GM19099 (cell line): Measurements from ENCODE around the gene MGAT4B.

Experiments
- POLR2A ChIP-seq: IDR thresholded peaks from 3 replicates; pipeline ENCODE4 v1.6.1; 2011; ENCODE audit warnings: low read depth; ENCODE audit not compliant: insufficient read length; ENCODE audit errors: extremely low read depth

MGAT4B gene

DNA sequence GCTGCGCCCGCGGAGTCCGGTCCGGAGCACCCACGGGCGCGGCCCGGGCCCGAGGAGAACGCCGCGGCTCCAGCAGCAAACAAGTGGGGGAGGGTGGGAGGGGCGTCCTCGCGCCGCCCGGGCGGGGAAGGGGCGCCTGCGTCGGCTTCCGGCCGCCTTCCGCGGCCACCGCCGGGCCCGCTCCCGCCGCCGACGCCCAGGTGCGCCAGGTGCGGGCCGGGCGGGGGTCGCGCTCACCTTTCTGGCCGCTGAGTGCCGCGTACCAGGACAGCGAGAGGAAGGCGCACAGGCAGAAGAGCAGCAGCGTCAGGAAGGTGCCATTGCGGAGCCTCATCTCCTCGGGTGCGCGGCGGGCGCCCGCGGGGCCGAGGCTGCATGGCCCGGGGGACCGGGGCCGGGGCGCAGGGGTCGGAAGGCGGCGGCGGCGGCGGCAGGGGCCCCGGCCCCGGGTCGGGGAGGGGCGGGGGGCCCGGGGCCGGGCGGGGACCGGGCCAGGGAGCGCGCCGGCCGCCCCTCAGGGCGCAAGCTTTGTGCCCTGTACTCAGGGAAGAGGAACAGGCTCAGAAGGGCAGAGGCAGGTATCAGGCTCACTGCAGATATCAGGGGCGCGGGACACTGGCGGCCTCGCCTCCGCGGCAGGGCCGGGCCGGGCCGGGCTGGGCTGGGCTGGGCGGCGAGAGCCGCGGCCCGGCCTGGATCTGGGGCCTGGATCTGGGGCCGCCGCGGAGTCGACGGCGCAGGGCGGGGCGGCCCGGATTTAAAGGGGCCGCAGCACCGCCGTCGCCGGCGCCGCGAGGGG is at the start of gene MGAT4B:
TSS of gene MGAT4B (minus strand) at position 617 of the 799 bp plus-strand sequence. CDS start at position 334, 283 bp downstream.
- peak; percentile 79 for TF ChIP-seq POLR2A

DNA sequence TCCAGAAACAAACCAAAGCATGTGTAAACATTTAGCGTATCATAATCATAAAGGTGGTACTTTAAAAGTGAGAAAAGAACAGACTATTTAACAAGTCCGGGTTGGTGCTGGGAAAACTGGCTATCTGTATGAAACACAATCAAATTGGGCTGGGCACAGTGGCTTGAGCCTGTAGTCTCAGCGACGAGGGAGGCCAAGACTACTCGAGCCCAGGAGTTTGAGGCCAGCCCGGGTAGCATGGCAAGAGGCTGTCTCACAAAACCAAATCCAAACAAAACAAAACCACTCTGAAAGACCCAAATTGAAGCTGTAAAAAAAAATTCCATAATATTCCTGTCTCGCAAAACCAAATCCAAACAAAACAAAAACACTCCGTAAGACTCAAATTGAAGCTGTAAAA is 47.7 kb upstream of the MGAT4B start:
- TF ChIP-seq POLR2A = no peak

DNA sequence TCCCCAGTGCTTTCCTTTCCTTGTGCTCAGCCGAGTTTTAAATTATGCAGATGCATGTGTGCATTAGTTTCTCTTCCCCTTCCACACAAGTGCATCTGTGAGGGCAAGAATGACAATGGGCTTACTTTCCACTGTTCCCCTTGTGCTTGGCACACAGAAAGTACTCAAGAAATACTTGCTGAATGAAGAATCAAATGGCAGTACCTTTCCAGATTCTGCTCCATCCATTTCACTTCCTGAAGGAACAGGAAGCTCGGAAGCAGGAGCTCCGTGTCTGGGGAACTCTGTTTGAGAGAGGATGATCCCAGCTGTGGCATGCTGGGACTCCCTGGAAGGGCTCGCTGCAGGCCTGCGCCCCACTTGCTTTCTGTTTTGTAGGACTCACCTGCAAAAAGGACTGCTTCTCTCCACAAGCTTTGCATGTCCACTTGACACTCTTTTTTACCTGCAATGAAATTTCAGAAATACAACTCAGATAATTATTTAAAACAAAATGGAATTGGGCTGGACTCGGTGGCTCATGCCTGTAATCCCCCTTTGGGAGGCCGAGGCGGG is 46.4 kb upstream of the MGAT4B start:
- TF ChIP-seq POLR2A = peak; percentile 26

DNA sequence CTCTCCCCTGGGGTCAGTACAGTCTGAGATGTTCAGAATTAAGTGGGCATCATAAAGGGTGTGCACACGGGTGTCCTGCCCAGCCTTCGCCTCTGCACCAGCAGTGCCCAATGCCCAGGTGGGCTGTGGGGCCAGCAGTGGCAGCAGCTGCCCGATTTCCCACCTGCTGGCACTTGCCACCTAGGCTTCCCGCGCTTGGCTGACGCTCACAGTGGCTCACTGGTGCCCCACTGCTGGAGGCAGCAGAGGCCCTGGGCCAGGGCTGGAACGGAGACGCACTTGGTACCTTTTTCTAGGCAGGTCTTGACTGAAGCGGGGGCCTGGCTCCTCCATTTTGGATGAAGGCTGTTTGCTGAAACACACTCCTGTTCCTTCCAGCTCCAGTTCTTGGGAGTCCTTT is 35.0 kb upstream of the MGAT4B start:
- TF ChIP-seq POLR2A = no peak

DNA sequence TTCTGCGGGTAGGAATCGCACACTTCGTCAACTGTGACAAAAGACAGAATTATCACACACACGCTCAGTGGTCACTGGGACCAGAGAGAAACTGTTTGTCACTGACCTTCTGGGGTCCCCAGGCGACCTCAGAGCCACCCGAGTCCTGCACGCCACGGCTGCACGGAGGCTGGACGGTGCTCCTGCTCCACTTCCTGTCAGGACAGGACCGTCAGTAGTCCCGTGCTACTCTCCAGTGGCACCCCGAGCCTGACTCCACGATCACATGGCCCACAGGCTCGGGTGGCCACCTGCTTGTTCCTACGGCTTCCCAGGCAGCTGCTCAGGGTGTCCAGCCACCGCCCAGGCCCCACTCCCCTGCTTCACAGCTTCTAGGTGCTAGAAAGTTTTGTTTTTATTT is 34.1 kb upstream of the MGAT4B start:
- no peak for TF ChIP-seq POLR2A

DNA sequence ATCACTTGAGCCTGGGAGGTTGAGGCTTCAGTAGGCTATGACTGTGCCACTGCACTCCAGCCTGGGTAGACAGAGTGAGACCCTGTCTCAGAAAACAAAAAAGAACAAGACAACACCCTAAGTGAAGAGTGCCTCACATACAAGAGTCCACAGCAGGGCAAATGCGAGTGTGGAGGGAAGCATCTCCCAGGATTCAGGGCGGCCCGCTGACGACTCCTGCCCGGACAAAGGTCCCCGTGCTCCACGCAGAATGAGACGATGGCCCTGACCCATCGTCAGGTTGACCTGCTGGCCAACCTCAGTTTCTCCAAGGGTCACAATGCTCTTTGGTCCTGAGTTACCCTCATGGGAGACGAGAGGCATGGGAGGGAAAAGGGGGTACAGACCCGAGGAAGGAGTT is 33.7 kb upstream of the MGAT4B start:
- no peak for TF ChIP-seq POLR2A

DNA sequence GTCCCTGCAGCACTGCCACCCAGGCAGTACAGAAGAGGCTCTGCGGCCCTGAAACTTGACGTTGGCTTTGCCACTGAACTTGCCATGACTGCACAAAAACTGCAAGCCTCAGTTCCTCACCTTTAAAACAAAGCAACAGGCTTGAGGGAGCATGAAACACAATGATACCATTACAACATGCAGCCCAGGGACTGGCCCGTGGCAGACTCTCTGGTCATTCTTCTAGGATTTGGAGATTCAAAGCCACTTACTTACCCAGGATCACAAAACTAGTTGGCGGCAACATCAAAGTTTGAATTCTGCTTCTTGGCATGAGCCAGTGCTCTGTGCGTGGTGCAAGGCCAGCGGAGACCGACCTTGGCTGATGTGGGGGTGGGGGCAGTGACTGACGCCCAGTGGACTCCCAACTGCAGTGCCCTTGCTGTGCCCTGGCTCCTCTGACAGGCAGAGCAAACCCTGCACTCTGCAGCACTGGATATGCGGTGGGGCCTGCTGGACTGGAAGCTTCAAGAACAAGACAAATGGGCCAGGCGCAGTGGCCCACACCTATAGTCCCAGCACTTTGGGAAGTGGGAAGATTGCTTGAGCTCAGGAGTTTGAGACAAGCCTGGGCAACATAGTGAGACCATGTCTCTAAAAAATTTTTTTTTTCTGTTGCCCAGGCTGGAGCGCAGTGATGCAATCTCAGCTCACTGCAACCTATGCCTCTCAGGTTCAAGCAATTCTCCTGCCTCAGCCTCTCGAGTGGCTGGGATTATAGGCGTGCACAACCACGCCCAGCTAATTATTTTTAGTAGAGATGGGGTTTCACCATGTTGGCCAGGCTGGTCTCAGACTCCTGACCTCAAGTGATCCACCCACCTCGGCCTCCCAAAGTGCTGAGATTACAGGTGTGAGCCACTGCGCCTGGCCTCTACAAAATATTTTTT is 32.9 kb upstream of the MGAT4B start:
- no peak for TF ChIP-seq POLR2A

DNA sequence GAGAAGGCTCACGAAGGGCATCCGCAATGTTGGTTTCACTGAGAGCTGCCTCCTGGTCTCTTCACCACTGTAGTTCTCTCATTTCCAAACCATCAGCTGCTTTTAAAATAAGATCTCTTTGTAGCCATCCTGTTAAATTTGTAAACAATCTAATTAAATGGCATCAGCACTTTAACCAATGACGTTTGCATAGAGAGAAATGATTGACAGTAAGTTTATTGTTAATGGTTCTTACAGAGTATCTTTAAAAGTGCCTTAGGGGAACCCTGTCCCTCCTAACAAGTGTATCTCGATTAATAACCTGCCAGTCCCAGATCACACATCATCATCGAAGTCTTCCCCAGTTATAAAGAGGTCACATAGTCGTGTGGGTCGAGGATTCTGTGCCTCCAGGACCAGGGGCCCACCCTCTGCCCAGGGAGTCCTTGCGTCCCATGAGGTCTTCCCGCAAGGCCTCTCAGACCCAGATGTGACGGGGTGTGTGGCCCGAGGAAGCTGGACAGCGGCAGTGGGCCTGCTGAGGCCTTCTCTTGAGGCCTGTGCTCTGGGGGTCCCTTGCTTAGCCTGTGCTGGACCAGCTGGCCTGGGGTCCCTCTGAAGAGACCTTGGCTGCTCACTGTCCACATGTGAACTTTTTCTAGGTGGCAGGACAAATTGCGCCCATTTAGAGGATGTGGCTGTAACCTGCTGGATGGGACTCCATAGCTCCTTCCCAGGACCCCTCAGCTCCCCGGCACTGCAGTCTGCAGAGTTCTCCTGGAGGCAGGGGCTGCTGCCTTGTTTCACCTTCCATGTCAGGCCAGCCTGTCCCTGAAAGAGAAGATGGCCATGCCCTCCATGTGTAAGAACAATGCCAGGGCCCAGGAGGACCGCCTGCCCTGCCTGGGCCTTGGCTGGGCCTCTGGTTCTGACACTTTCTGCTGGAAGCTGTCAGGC is 30.7 kb upstream of the MGAT4B start:
- no peak for TF ChIP-seq POLR2A

DNA sequence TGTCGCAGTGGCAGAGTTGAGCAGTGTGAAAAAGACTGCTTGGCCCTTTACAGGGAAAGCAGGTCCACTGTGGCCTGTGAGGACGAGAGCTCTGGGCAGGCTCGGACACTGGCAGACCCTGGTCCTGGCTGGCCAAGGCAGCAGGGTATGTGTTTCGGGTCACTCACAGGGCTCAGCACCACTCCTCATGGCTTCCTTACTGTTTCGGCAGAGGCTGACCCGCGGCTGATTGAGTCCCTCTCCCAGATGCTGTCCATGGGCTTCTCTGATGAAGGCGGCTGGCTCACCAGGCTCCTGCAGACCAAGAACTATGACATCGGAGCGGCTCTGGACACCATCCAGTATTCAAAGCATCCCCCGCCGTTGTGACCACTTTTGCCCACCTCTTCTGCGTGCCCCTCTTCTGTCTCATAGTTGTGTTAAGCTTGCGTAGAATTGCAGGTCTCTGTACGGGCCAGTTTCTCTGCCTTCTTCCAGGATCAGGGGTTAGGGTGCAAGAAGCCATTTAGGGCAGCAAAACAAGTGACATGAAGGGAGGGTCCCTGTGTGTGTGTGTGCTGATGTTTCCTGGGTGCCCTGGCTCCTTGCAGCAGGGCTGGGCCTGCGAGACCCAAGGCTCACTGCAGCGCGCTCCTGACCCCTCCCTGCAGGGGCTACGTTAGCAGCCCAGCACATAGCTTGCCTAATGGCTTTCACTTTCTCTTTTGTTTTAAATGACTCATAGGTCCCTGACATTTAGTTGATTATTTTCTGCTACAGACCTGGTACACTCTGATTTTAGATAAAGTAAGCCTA is 29.8 kb upstream of the MGAT4B start:
- no peak for TF ChIP-seq POLR2A

DNA sequence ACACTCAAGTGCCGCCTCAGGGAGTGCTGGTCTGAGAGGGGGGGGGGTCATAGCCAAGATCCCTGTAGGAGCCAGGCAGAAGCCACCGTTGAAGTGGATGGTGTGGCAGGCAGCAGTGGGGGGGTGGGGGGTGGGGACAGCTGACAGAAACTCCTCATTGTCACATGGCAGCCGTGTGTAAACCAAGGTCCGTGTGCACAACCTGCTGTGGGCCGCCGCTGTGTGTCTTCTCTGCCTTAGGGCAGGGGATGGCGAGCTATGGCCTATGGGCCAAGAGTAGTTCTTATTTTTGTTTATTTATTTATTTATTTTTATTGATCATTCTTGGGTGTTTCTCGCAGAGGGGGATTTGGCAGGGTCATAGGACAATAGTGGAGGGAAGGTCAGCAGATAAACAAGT is 27.5 kb upstream of the MGAT4B start:
- TF ChIP-seq POLR2A = no peak

DNA sequence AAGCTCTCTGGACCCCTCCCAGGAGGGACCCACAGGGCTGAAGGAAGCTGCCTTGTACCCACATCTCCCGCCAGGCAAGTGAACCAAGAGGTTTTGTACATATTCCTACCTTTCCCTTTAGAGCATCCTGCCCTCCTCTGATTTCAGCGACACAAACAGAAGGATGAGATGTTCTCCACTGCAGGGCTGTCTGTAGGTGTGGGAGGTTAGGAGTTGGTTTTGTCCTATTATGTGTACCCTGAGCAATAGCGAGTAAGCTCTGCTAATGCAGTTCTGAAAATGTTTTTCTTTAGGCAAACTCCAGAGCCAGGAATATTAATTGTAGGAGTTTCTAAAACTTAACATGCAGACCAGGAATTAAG is 27.0 kb upstream of the MGAT4B start:
- no peak for TF ChIP-seq POLR2A

DNA sequence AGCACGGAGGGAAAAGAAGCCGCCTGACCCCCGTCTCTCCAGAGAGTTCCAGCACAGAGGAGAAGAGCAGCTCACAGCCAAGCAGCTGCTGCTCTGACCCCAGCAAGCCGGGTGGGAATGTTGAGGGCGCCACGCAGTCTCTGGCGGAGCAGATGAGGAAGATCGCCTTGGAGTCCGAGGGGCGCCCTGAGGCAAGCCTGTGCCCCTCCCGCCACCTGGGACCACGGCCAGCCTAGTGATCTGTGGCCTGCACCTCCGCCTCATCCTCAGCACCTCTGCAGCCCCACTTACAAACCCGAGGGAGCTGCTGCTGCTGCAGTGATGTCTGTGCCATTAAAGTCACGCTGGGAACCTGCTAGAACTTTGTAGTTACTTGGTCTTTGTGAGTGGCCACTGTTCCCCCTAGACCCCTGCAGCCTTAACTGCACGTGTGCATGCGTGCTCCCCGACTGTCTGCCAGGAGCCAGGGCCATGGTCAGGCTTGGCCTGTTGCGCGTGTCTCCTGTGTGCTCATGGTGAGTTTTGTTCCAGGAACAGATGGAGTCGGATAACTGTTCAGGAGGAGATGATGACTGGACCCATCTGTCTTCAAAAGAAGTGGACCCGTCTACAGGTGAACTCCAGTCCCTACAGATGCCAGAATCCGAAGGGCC is 26.5 kb upstream of the MGAT4B start:
- no peak for TF ChIP-seq POLR2A

DNA sequence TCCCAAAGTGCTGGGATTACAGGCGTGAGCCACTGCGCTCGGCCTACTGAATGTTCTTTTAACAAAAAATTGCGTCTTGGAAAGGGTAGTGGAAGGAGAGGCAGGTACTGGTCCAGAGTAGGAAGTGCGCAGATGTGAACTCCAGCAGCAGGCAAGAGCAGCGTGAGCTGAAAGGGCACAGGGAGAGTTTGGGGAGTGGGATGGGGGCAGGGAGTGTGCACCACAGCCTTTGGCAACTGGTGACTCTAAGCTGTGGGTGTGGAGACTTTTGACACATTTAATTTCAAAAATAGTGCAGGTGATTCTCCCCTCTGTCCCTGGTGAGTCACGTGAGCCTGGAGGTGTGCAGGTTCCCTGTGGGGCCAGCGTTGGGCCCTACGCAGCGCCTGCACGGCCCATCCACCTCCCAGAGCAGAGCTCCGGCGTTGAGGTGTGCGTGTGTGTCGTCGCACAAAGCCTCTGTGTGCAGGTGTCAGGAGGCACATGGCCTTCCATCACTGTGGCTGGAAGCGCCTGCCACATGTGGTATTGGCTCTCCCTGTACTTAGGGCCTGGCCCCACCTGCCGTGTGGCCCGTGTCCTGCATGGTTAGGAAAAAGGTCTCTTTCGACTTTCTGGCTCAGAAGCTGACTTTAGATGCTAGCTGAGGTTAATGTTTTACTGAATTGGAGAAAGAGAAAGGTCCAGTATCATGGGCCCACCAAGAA is 25.5 kb upstream of the MGAT4B start:
- no peak for TF ChIP-seq POLR2A
